Nephron progenitor cell (in vitro differentiated cells): Measurements from ENCODE around the gene SLC25A42.

Source experiments
- DNase-seq: peaks from one replicate; pipeline ENCODE4 v3.0.0; 2021
- H3K27ac Mint-ChIP-seq: 2 replicates; pipeline ENCODE4 v1.8.0; 2021; ENCODE audit warnings: mild to moderate bottlenecking, moderate library complexity, mixed read lengths
- H3K27me3 Mint-ChIP-seq: 2 replicates; pipeline ENCODE4 v1.8.0; 2021; ENCODE audit warnings: mild to moderate bottlenecking, low read depth, mixed read lengths; ENCODE audit not compliant: poor library complexity
- H3K36me3 Mint-ChIP-seq: 2 replicates; pipeline ENCODE4 v1.8.0; 2021; ENCODE audit warnings: low read depth, mixed read lengths
- H3K4me1 Mint-ChIP-seq: 2 replicates; pipeline ENCODE4 v1.8.0; 2021; ENCODE audit warnings: mixed read lengths
- H3K4me3 Mint-ChIP-seq: 2 replicates; pipeline ENCODE4 v1.8.0; 2021; ENCODE audit warnings: mild to moderate bottlenecking, moderate library complexity, mixed read lengths
- H3K9me3 Mint-ChIP-seq: 2 replicates; pipeline ENCODE4 v1.8.0; 2021; ENCODE audit warnings: mild to moderate bottlenecking, moderate library complexity, mixed read lengths
- TF ChIP-seq, protein P1 (sequence below): fragments of 200-600 bp; sonication (generic); IDR thresholded peaks from 2 replicates; pipeline ENCODE4 v1.5.0; 2021; ENCODE audit warnings: antibody characterized with exemption

The SLC25A42 gene

DNA sequence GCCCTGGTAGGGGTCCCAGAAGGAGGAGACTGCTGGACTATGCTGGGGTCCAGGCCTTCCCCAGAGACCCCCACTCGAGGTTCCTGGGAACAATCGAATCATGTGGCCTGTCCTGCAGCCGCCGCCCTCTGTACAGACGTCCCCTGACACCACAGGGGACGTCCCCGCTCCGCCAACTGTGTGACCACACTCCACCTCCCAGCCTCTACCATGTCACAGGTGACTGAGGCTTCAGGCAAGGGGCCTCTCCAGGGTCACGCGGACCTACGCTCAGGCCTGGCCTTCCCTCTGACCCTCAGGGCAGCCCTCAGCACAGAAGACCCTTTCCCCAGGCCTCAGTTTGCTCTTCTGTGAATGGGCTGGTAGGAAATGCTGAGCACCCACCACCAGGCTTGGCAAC, 87.6 kb downstream of the SLC25A42 start:
- DNase-seq, result no peak
- peaks cover 6% of the 10 kb centered on the region for H3K36me3 Mint-ChIP-seq
- H3K4me1 Mint-ChIP-seq, result no peaks in the 10 kb centered on the region
- no peaks in the 10 kb centered on the region for H3K9me3 Mint-ChIP-seq
- peaks cover 7% of the 10 kb centered on the region for H3K27me3 Mint-ChIP-seq
- TF ChIP-seq, protein P1, sequence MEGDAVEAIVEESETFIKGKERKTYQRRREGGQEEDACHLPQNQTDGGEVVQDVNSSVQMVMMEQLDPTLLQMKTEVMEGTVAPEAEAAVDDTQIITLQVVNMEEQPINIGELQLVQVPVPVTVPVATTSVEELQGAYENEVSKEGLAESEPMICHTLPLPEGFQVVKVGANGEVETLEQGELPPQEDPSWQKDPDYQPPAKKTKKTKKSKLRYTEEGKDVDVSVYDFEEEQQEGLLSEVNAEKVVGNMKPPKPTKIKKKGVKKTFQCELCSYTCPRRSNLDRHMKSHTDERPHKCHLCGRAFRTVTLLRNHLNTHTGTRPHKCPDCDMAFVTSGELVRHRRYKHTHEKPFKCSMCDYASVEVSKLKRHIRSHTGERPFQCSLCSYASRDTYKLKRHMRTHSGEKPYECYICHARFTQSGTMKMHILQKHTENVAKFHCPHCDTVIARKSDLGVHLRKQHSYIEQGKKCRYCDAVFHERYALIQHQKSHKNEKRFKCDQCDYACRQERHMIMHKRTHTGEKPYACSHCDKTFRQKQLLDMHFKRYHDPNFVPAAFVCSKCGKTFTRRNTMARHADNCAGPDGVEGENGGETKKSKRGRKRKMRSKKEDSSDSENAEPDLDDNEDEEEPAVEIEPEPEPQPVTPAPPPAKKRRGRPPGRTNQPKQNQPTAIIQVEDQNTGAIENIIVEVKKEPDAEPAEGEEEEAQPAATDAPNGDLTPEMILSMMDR, result no peak
- H3K27ac Mint-ChIP-seq, result peak overlapping the region; percentile 54
- no peak overlapping the region for H3K4me3 Mint-ChIP-seq

DNA sequence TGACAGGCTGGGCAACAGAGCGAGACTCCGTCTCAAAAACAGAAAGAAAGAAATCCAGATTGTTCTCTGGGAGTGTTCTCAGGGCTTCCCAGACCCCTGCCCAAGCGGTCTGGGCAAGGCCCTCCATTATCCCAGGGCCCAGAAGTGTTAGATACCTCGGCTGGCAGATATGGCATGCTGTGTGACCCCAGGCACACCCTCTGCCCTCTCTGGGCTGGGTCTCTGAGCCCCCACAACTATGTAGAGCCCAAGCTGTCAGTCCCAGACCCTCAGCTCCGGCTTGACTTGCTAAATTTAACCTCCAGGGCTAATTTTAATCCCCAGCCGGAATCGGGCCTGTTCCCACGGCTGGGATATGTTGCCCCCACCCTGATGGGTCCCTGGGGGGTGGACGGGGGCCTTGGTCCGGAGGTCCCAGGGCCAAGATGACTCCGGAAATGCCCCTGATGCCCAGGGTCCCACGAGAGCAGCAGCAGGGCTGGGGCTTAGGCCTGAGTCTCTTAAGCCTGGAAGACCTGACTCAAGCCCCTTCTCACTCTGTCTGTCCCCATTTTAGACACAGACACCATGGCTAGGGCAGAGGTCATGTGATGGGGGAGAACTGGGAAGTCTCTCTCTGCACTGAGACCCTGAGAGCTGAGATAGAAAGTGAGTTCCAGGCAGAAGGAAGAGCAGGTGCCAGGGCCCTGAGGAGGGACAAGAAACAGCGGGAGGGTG, 89.0 kb downstream of the SLC25A42 start:
- Mint-ChIP-seq H3K9me3 (no peaks in the 10 kb centered on the region), H3K36me3 (peaks cover 9% of the 10 kb centered on the region), H3K27ac (no peak overlapping the region), H3K27me3 (peaks cover 11% of the 10 kb centered on the region), H3K4me3 (no peak overlapping the region), H3K4me1 (no peaks in the 10 kb centered on the region)
- DNase-seq, result no peak
- TF ChIP-seq, protein P1, result no peak

DNA sequence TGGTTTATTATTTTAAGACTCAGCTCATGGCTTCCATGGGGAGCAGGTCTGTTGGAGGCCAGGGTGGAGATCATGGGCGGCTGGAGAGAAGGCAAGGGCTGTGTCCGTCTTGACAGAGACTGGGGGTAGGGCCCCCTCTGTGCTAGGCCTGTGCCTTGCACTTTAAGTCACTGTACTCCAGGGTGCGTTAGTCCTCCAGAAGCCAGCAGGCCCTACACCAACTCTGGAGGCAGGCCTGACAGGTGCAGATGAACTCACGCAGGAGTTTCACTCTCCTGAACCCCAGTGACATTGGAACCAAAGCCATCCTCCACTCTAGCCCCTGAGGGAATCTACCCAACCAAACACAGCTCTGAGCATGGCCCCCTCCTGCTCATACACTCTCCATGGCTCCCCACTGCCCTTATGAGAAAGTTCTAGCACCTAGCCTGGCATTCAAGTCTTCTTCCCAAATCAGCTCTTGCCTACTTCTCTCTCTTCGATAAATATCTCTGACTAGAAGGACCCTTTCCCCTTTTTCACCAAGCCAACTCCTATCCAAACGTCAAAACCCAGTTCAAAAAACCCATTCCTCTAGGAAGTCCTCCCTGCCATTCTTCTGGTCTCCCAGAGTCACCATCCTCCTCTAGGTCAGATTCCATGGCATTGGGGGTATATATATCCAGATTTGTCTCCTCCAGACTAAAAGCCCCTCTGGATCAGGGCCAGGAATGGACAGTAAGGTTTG, 91.1 kb downstream of the SLC25A42 start:
- Mint-ChIP-seq H3K9me3 (no peaks in the 10 kb centered on the region), H3K36me3 (peaks cover 9% of the 10 kb centered on the region), H3K27ac (peak overlapping the region; percentile 73), H3K27me3 (peaks cover 8% of the 10 kb centered on the region), H3K4me1 (no peaks in the 10 kb centered on the region), H3K4me3 (no peak overlapping the region)
- no peak for DNase-seq
- TF ChIP-seq, protein P1, result no peak

DNA sequence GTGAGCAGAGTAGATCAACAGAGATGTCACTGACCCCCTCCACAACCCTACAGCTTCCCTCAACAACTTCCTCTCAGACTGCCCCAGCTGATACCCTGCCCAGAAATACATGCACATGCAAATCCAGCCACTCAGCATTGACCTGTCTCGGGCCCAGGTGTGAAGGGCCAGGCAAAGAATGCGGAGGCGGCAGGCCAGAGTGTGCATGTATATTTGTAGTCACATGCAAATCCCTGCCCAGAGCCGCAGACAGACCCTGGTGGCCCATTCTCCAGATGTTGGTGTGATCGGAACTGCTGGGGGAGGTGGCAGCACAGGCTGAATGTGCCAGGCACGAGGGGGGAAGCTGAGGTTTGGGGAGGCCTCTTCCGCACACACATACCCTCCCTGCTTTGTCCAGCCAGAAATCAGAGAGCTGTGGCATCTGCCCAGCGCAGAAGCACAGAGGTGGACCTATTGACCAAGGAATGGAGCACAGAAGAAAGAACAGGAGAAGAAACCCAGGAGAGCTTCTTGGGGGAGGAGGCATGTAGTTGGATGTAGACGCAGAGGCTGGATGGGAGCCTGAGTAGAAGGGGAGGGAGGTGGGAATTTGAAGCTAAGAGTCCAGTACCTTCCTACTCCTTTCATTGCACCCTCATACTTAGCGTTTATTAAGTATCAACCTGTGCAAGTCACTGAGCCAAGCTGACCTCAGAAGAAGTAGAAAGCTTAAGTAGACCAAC, 91.9 kb downstream of the SLC25A42 start:
- TF ChIP-seq, protein P1, result no peak
- Mint-ChIP-seq H3K27ac (no peak overlapping the region), H3K4me3 (no peak overlapping the region)

DNA sequence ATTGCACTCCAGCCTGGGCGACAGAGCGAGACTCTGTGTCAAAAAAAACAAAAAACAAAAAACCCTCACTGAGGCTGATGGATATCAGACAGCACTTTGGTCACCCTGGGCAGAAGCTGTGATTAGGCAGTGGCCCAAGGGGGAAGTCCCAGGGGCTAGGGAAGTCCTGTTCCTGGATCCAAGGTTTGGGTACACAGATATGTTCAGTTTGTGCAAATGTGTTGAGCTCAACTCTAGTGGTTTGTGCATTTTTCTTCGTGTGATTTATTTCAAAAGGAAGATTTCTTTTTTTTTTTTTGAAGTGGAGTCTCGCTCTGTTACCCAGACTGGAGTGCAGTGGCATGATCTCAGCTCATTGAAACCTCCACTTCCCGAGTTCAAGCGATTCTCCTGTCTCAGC, 94.0 kb downstream of the SLC25A42 start:
- TF ChIP-seq, protein P1, result no peak
- DNase-seq, result no peak
- H3K27me3 Mint-ChIP-seq, result peaks cover 8% of the 10 kb centered on the region

More for the DNA sequence above, 91.9 kb downstream of the SLC25A42 start:
- Mint-ChIP-seq H3K4me1 (no peaks in the 10 kb centered on the region), H3K36me3 (peaks cover 9% of the 10 kb centered on the region), H3K9me3 (no peaks in the 10 kb centered on the region), H3K27me3 (peaks cover 8% of the 10 kb centered on the region)
- DNase-seq, result no peak

More for the DNA sequence above, 94.0 kb downstream of the SLC25A42 start:
- no peaks in the 10 kb centered on the region for H3K9me3 Mint-ChIP-seq
- H3K4me1 Mint-ChIP-seq, result no peaks in the 10 kb centered on the region
- H3K27ac Mint-ChIP-seq, result no peak overlapping the region
- H3K36me3 Mint-ChIP-seq, result peaks cover 9% of the 10 kb centered on the region
- H3K4me3 Mint-ChIP-seq, result no peak overlapping the region
